SK-N-SH (cell line): ENCODE results near the gene GRM5. TPM values are rescaled to one million over a fixed set of nuclear protein-coding genes. Genes with fewer than 3 reads are reported as not detected.

Experiments used
- CTCF ChIA-PET: fragments of 300-600, 350-600 bp; formaldehyde crosslinking; extraction: SDS; loops from one replicate; lab custom pipeline; 2021; lab: Yijun Ruan, JAX
- POLR2A ChIA-PET: fragments of 350-600 bp; sonication (Branson Sonifier 250); formaldehyde crosslinking; extraction: SDS; loops from one replicate; lab custom pipeline; 2020; ENCODE audit warnings: antibody characterized with exemption, inconsistent platforms; lab: Yijun Ruan, JAX
- DNase-seq: peaks from one replicate; pipeline ENCODE4 v3.0.0; 2012
- H2AFZ ChIP-seq: fragments of 200-600 bp; sonication (generic); 2 replicates; pipeline ENCODE4 v1.8.1; 2016; ENCODE audit warnings: antibody characterized with exemption, mild to moderate bottlenecking, low read depth
- H3F3A ChIP-seq: fragments of 200-600 bp; sonication (generic); replicated peaks from 2 replicates; pipeline ENCODE3; 2016; ENCODE audit warnings: antibody characterized with exemption, mild to moderate bottlenecking; ENCODE audit not compliant: insufficient read depth
- H3K27ac ChIP-seq, 2 experiments: fragments of 200-500 bp in 1 of 2; fragments of 200-600 bp in 1 of 2; sonication (Bioruptor generic) in 1 of 2; sonication (generic), shearing (Covaris generic) in 1 of 2; 2 replicates each; pipeline versions ENCODE4 v1.5.1 to v1.6.1; 2014 to 2016; ENCODE audit warnings: low read depth in 2 of 2, inconsistent platforms in 1 of 2, low read length in 1 of 2, mild to moderate bottlenecking in 1 of 2, mixed read lengths in 1 of 2
- H3K27me3 ChIP-seq: fragments of 200-600 bp; sonication (generic), shearing (Covaris generic); 2 replicates; pipeline ENCODE4 v1.6.1; 2016; ENCODE audit warnings: mixed run types; ENCODE audit not compliant: insufficient read depth
- H3K36me3 ChIP-seq, 2 experiments: fragments of 200-500 bp in 1 of 2; fragments of 200-600 bp in 1 of 2; sonication (Bioruptor generic) in 1 of 2; sonication (generic) in 1 of 2; replicated peaks in 1 of 2; 2 replicates each; pipeline versions ENCODE3 to v1.5.1; 2014 to 2016; ENCODE audit warnings: low read length in 1 of 2, mild to moderate bottlenecking in 1 of 2; ENCODE audit not compliant: insufficient read depth in 2 of 2, control insufficient read depth in 1 of 2
- H3K4me1 ChIP-seq, 2 experiments: fragments of 200-500 bp in 1 of 2; fragments of 200-600 bp in 1 of 2; sonication (Bioruptor generic) in 1 of 2; sonication (generic), shearing (Covaris generic) in 1 of 2; 2 replicates each; pipeline versions ENCODE4 v1.5.1 to v1.6.1; 2014 to 2016; ENCODE audit warnings: low read depth in 1 of 2, low read length in 1 of 2, mixed run types in 1 of 2; ENCODE audit not compliant: insufficient read depth in 2 of 2, control insufficient read depth in 1 of 2
- H3K4me2 ChIP-seq: fragments of 200-600 bp; sonication (generic), shearing (Covaris generic); 2 replicates; pipeline ENCODE4 v1.6.1; 2017; ENCODE audit warnings: mixed run types
- H3K4me3 ChIP-seq, 2 experiments: fragments of 200-500 bp in 1 of 2; fragments of 200-600 bp in 1 of 2; sonication (Bioruptor generic) in 1 of 2; sonication (generic), shearing (Covaris generic) in 1 of 2; 2 replicates each; pipeline versions ENCODE4 v1.5.1 to v1.8.1; 2014 to 2016; ENCODE audit warnings: low read depth in 2 of 2, inconsistent platforms in 1 of 2, low read length in 1 of 2, mild to moderate bottlenecking in 1 of 2, mixed read lengths in 1 of 2, moderate library complexity in 1 of 2
- H3K79me2 ChIP-seq: fragments of 200-600 bp; sonication (generic); 2 replicates; pipeline ENCODE4 v1.8.1; 2017; ENCODE audit warnings: mild to moderate bottlenecking; ENCODE audit not compliant: insufficient read depth
- H3K9ac ChIP-seq: fragments of 200-600 bp; sonication (generic); 2 replicates; pipeline ENCODE4 v1.6.1; 2017; ENCODE audit warnings: mixed run types
- H3K9me2 ChIP-seq: fragments of 200-600 bp; sonication (generic); 2 replicates; pipeline ENCODE4 v1.6.1; 2017; ENCODE audit warnings: mixed run types
- H3K9me3 ChIP-seq: fragments of 200-600 bp; sonication (generic); 2 replicates; pipeline ENCODE4 v1.6.1; 2017; ENCODE audit warnings: mixed run types, mild to moderate bottlenecking, moderate library complexity
- H4K20me1 ChIP-seq: fragments of 200-600 bp; sonication (generic); 2 replicates; pipeline ENCODE4 v1.6.1; 2017; ENCODE audit warnings: mild to moderate bottlenecking, mixed run types; ENCODE audit not compliant: insufficient read depth
- CHD2 ChIP-seq: fragments of 150-350 bp; IDR thresholded peaks from 2 replicates; pipeline ENCODE4 v1.6.1; 2018; ENCODE audit warnings: low read length; ENCODE audit not compliant: partially characterized antibody
- ELF1 ChIP-seq: IDR thresholded peaks from 2 replicates; pipeline ENCODE4 v1.4.0; 2012
- EP300 ChIP-seq, 2 experiments: IDR thresholded peaks; 2 replicates each; pipeline versions ENCODE4 v1.4.0 to v1.6.1; 2012; ENCODE audit warnings: borderline replicate concordance in 1 of 2, low read depth in 1 of 2, low read length in 1 of 2
- EZH2phosphoT487 ChIP-seq: fragments of 200-600 bp; sonication (generic); IDR thresholded peaks from 2 replicates; pipeline ENCODE4 v1.6.1; 2017; ENCODE audit warnings: low read depth, mixed run types, mild to moderate bottlenecking, antibody characterized with exemption, moderate library complexity, borderline replicate concordance
- FOSL2 ChIP-seq: IDR thresholded peaks from 2 replicates; pipeline ENCODE4 v1.4.0; 2012; ENCODE audit warnings: low read depth, mild to moderate bottlenecking, moderate library complexity, borderline replicate concordance
- FOXJ3 ChIP-seq: sonication (generic); formaldehyde crosslinking; IDR thresholded peaks from 2 replicates; pipeline ENCODE4 v1.5.1; 2020; ENCODE audit warnings: mild to moderate bottlenecking, missing genetic modification reagents
- FOXM1 ChIP-seq: IDR thresholded peaks from 2 replicates; pipeline ENCODE4 v1.4.0; 2012; ENCODE audit warnings: low read depth, mild to moderate bottlenecking
- NRF1 ChIP-seq: IDR thresholded peaks from 2 replicates; pipeline ENCODE4 v1.6.1; 2012; ENCODE audit warnings: low read depth, mild to moderate bottlenecking, low read length
- PBX3 ChIP-seq: IDR thresholded peaks from 2 replicates; pipeline ENCODE4; 2012
- RCOR1 ChIP-seq: fragments of 150-350 bp; IDR thresholded peaks from 2 replicates; pipeline ENCODE4 v1.6.1; 2017; ENCODE audit warnings: antibody characterized with exemption, low read length
- SIN3A ChIP-seq: IDR thresholded peaks from 2 replicates; pipeline ENCODE4 v1.6.1; 2012; ENCODE audit warnings: low read depth, mild to moderate bottlenecking, low read length, moderate library complexity, borderline replicate concordance
- SMC3 ChIP-seq: IDR thresholded peaks from 2 replicates; pipeline ENCODE4 v1.6.1; 2012; ENCODE audit warnings: low read depth, low read length, improper control_type of control experiment
- YY1 ChIP-seq: IDR thresholded peaks from 2 replicates; pipeline ENCODE4 v1.4.0; 2012; ENCODE audit warnings: low read depth, mild to moderate bottlenecking
- WGBS: methylation state at CpG from one replicate; pipeline ENCODE4 v1.1.6; 2017; ENCODE audit warnings: low lambda C conversion rate; 5-methylcytosine and 5-hydroxymethylcytosine counted together
- polyA plus RNA-seq, 3 experiments: library from polyadenylated mRNA; depleted of rRNA; stranded (reverse); fragments of >200 nt; gene quantifications; 2 replicates each; pipeline ENCODE4 v1.2.3, GENCODE V29; 2012
- TF ChIP-seq, protein P1 (sequence below): IDR thresholded peaks from 2 replicates; pipeline ENCODE4 v1.4.0; 2012; ENCODE audit warnings: low read depth
- TF ChIP-seq, protein P2 (sequence below): fragments of 150-350 bp; IDR thresholded peaks from 2 replicates; pipeline ENCODE4 v1.6.1; 2017; ENCODE audit warnings: antibody characterized with exemption, low read length, low read depth, borderline replicate concordance
- TF ChIP-seq, protein P3 (sequence below): fragments of 150-350 bp; IDR thresholded peaks from 2 replicates; pipeline ENCODE4 v1.6.1; 2016; ENCODE audit warnings: mild to moderate bottlenecking, low read depth, low read length
- TF ChIP-seq, protein P4 (sequence below): IDR thresholded peaks from 2 replicates; pipeline ENCODE4 v1.4.0; 2012; ENCODE audit warnings: low read depth, borderline replicate concordance
- TF ChIP-seq, protein P5 (sequence below): IDR thresholded peaks from 2 replicates; pipeline ENCODE4 v1.6.1; 2012; ENCODE audit warnings: mild to moderate bottlenecking, low read depth, low read length, moderate library complexity

The GRM5 gene
- polyA plus RNA-seq, 1 of the 3 experiments (the other 2 are of a cell fraction), result not detected

- no peaks in the 10 kb centered on the region for H3K4me1 ChIP-seq
- H4K20me1 ChIP-seq, result no peaks in the 10 kb centered on the region
- TF ChIP-seq, protein P1, sequence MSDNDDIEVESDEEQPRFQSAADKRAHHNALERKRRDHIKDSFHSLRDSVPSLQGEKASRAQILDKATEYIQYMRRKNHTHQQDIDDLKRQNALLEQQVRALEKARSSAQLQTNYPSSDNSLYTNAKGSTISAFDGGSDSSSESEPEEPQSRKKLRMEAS, result no peak
- TF ChIP-seq, protein P2, sequence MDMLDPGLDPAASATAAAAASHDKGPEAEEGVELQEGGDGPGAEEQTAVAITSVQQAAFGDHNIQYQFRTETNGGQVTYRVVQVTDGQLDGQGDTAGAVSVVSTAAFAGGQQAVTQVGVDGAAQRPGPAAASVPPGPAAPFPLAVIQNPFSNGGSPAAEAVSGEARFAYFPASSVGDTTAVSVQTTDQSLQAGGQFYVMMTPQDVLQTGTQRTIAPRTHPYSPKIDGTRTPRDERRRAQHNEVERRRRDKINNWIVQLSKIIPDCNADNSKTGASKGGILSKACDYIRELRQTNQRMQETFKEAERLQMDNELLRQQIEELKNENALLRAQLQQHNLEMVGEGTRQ, result no peak
- TF ChIP-seq SMC3 (no peak), ELF1 (no peak), FOXJ3 (CRISPR knock-in tag) (no peak)
- no peaks in the 10 kb centered on the region for H3K9me2 ChIP-seq
- no peaks in the 10 kb centered on the region for H3K27me3 ChIP-seq
- H2AFZ ChIP-seq, result no peak overlapping the region
- DNase-seq, result no peak
- no peak overlapping the region for H3K4me3 ChIP-seq
- H3K27ac ChIP-seq, result no peak overlapping the region
- H3K4me2 ChIP-seq, result no peak overlapping the region
- H3K36me3 ChIP-seq, result no peaks in the 10 kb centered on the region
- no peaks in the 10 kb centered on the region for H3K9me3 ChIP-seq
- ChIA-PET POLR2A (no interaction called here), CTCF (no interaction called here)
- H3K79me2 ChIP-seq, result no peaks in the 10 kb centered on the region
- no peaks in the 10 kb centered on the region for H3F3A ChIP-seq
- H3K9ac ChIP-seq, result no peak overlapping the region
- WGBS, result 2% methylated on average over 1 of the region's 1 CpG
Observed at GRCh38 chr11:88809126-88809525, 256.7 kb downstream of the GRM5 start.

GRCh38 chr11:88807349-88807748 is 258.4 kb downstream of the GRM5 start:
- no peaks in the 10 kb centered on the region for H3K79me2 ChIP-seq
- no peaks in the 10 kb centered on the region for H3F3A ChIP-seq
- no peaks in the 10 kb centered on the region for H3K27me3 ChIP-seq
- H3K4me1 ChIP-seq, result no peaks in the 10 kb centered on the region
- ChIA-PET POLR2A (no interaction called here), CTCF (no interaction called here)
- H3K9me2 ChIP-seq, result no peaks in the 10 kb centered on the region
- 6% methylated on average over 1 of the region's 1 CpG for WGBS
- no peak overlapping the region for H3K27ac ChIP-seq
- no peak overlapping the region for H3K4me3 ChIP-seq
- no peak for DNase-seq
- H3K9me3 ChIP-seq, result no peaks in the 10 kb centered on the region
- no peak overlapping the region for H3K4me2 ChIP-seq
- no peak overlapping the region for H3K9ac ChIP-seq
- no peak overlapping the region for H2AFZ ChIP-seq
- H4K20me1 ChIP-seq, result no peaks in the 10 kb centered on the region
- no peaks in the 10 kb centered on the region for H3K36me3 ChIP-seq
- TF ChIP-seq EZH2phosphoT487 (no peak), FOXM1 (no peak), CHD2 (no peak), EP300 (IDR thresholded peaks at IDR 0.05; ENCODE audit: borderline replicate concordance in 1 of 2, low read depth in 1 of 2, low read length in 1 of 2) (no peak), FOSL2 (no peak), YY1 (no peak), NRF1 (no peak), SIN3A (no peak), FOXJ3 (CRISPR knock-in tag) (no peak), PBX3 (no peak), RCOR1 (no peak)
- TF ChIP-seq, protein P3, sequence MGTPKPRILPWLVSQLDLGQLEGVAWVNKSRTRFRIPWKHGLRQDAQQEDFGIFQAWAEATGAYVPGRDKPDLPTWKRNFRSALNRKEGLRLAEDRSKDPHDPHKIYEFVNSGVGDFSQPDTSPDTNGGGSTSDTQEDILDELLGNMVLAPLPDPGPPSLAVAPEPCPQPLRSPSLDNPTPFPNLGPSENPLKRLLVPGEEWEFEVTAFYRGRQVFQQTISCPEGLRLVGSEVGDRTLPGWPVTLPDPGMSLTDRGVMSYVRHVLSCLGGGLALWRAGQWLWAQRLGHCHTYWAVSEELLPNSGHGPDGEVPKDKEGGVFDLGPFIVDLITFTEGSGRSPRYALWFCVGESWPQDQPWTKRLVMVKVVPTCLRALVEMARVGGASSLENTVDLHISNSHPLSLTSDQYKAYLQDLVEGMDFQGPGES, result no peak
- TF ChIP-seq, protein P4, sequence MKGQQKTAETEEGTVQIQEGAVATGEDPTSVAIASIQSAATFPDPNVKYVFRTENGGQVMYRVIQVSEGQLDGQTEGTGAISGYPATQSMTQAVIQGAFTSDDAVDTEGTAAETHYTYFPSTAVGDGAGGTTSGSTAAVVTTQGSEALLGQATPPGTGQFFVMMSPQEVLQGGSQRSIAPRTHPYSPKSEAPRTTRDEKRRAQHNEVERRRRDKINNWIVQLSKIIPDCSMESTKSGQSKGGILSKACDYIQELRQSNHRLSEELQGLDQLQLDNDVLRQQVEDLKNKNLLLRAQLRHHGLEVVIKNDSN, result no peak
- TF ChIP-seq, protein P1, result no peak
- TF ChIP-seq, protein P2, result no peak
- TF ChIP-seq, protein P5, sequence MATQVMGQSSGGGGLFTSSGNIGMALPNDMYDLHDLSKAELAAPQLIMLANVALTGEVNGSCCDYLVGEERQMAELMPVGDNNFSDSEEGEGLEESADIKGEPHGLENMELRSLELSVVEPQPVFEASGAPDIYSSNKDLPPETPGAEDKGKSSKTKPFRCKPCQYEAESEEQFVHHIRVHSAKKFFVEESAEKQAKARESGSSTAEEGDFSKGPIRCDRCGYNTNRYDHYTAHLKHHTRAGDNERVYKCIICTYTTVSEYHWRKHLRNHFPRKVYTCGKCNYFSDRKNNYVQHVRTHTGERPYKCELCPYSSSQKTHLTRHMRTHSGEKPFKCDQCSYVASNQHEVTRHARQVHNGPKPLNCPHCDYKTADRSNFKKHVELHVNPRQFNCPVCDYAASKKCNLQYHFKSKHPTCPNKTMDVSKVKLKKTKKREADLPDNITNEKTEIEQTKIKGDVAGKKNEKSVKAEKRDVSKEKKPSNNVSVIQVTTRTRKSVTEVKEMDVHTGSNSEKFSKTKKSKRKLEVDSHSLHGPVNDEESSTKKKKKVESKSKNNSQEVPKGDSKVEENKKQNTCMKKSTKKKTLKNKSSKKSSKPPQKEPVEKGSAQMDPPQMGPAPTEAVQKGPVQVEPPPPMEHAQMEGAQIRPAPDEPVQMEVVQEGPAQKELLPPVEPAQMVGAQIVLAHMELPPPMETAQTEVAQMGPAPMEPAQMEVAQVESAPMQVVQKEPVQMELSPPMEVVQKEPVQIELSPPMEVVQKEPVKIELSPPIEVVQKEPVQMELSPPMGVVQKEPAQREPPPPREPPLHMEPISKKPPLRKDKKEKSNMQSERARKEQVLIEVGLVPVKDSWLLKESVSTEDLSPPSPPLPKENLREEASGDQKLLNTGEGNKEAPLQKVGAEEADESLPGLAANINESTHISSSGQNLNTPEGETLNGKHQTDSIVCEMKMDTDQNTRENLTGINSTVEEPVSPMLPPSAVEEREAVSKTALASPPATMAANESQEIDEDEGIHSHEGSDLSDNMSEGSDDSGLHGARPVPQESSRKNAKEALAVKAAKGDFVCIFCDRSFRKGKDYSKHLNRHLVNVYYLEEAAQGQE, result no peak
